Stimulated activated CD8-positive, alpha-beta memory T cell treated with anti-CD3 and anti-CD28 coated beads, Interleukin-2, amount 100 ng/mL, for 1 hour (primary cell): ENCODE data around the gene GNAI3.

ENCODE experiments used
- DNase-seq, 2 donors: peaks; one replicate each; pipeline ENCODE4 v3.0.0-alpha.2; 2020; ENCODE audit warnings: low read depth in 2 of 2

GNAI3 gene

DNA sequence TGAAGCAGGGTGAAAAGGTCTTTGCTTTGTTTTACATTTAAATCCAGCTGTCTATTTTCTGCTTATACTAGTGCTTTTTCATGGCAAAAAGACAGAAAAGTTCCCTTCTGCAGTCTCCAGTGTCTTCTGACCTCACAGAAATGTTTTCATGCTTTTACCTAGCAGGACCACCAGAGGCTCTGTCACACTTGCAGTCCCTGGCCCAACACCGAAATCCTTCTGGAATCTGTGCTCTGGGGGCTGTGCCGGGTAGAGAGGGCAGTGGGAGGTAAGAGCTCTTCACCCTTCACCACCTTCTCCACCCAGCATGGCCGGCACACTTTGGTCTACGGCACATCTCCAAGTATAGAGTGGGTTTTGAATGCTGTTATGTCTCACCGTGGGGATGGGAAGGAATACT lies 50.2 kb downstream of the GNAI3 start:
- DNase-seq = no peak

DNA sequence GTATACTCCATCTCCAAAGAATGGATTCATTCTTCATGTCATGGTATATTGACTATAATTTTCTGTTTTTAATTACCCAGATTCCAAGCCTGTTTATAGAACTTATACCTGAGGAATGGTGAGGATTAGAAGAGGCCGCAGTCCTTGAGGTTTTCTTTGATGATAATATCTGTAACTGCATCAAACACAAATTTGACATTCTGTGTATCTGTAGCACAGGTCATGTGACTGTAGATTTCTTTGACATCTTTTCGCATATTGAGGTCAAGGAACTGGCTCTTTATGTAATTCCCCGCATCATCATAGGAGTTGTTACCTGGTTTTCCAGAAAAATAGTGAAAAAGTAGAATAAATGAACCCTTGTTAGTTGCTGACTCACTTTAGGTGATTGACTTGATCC lies 54.8 kb downstream of the GNAI3 start:
- no peak for DNase-seq

DNA sequence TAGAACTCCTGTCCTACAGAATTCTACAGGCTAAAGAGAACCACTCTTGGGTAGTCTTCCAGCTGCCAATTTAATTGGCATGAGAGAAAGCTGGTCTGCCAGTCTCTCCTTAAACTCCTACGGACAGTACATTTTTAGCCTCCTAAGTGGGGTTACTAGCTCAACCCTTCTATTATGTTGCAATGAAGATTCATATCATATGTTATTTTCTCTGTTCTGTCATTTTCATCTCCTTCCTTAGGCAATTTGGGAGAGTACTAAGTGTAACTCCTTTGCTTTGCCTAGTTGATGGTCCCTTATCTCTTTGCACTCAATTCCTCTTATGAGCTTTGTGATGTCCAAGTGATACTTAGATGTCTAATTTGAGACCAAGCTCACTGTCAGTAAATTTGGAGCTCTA lies 57.0 kb downstream of the GNAI3 start:
- no peak for DNase-seq

DNA sequence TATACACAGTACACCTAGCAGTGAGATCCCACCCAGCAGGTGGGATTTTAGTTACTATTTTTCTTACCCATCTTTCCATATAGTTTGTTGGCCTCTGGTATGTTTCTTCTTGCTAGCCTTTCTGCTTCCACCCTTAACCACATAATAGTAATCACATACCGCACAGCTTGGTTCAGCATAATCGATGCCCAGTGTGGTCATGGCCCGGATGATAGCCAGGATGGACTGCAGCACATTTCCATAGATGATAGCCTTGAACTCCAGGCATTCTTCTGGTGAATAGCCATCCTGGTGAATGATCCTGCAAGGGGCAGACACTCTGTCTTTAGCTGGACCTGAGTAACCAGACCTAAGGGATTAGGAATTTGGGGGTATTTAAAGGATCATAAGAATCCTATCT lies 61.5 kb downstream of the GNAI3 start:
- no peak for DNase-seq

DNA sequence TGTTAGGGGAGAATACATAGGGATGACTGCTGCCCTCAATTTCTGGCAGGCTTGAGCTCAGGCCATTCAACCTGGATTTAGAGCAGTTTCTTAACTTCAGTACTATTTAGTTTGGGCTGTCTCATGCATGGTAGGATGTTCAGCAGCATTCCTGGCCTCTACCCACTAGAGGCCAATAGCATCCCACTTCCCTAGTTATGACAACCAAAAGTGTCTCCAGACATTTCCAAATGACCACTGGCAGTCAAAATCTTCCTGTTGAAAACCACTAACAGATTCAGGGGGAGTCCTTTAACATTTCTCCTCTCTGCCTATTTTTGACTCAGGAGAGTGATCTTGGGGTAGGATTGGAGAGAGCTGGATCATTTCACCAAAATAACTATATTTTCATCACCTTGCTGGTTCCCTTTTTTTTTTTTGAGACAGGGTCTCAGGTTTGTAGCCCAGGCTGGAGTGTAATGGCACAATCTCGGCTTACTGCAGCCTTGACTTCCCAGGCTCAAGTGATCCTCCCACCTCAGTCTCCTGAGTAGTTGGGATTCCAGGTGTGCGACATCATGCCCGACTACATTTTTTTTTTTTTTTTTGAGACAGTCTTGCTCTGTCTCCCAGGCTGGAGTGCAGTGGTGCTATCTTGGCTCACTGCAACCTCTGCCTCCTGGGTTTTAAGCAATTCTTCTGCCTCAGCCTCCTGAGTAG lies 62.3 kb downstream of the GNAI3 start:
- DNase-seq = no peak

DNA sequence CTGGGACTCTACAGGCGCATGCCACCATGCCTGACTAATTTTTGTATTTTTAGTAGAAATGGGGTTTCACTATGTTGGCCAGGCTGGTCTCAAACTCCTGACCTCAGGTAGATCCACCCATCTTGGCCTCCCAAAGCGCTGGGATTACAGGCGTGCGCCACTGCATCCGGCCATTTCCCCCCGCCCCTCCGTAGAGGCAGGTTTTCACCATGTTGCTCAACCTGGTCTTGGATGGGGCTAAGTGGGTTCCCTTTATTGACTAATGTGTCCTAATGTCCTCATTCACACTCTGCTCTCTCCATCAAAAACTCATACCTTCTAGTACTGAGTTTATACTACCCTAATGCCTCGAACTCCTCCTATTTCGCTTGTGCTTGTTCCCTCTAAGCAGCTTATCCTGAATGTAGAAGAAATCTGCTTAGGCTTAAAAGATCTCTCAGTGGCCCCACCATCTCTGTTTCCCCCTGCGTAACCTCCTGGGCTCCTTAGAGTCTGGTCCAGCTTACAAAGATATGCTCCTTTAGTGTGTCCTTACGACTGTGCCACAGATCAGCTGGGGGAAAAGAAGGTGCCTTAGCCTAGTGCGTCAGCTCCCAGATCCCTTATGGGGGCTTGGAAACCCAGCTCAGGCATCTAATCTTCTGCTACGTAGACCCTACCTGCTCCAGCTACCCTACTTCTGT lies 63.0 kb downstream of the GNAI3 start:
- DNase-seq = no peak

DNA sequence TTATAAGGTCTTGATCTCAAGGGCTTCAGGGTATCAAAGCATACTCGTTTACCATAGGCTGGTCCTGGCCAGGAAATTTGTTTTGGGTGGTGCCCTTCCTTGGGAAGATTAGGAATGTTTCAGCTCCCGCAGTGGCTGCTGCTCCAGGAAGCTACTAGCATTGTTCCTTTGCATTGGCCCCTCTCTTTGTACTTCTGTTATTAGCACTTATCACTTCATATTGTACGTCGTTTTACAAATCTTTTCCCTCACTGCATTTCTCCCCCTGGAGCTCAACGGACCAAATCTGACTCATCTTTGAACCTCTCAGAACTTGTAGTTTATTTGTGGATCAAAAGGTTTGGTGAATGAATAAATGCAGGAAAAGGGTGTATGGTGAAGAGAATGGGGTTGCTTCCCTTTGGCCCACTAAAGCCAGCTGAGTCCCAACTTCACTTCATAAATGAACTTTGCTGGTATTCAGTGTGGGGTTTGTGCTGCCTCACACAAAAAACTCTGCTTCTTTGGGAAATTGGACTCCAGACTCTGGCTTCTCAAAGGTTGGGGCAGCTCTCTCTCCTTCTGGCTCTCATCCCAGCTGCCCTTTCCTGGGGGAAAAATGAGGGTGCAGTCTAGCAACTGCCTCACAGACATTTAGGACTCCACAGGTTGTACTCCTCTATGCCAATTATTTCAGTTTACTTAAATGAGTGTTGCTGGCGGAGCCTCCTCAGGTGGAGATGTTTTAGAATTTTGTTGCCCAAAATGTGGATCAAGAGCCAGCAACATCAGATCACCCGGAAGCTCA lies 65.1 kb downstream of the GNAI3 start:
- DNase-seq = no peak

DNA sequence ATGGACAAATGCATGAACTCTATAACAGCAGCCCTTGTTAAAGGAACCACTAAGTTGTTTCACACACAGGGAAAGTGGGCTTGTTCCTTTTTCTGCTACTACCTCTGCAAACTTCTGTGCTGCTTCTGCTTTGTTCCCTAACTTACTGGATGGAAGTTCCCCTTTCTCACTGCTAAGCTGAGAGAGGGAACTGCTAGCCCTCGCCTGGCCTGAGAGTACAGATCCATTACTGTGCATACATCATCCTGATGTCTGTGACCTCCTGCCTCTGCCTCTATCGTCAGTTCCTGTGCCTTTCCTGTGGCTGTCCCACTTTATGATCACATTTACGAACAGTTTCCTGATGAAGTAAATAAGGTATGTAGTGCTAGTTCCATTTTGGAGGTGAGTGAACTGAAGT lies 67.5 kb downstream of the GNAI3 start:
- DNase-seq = no peak

DNA sequence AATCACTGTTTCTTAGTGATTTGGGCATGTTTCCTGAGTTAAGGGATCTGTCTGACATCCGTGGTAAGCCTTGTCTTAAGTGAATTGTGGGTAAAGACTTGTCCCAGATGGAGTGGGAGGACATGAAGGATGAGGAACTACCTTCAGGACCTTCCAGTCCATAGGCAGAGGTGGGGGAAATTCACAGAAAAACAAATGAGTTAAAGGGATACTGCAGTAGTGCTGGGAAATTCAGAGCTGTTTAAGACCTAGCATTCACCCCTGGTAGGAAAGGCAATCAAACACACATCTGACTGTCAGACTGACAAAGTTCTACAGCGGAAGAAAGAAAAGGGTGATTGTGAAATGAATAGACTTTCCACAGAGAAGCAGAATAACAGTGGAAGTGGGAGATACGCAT lies 68.0 kb downstream of the GNAI3 start:
- no peak for DNase-seq

DNA sequence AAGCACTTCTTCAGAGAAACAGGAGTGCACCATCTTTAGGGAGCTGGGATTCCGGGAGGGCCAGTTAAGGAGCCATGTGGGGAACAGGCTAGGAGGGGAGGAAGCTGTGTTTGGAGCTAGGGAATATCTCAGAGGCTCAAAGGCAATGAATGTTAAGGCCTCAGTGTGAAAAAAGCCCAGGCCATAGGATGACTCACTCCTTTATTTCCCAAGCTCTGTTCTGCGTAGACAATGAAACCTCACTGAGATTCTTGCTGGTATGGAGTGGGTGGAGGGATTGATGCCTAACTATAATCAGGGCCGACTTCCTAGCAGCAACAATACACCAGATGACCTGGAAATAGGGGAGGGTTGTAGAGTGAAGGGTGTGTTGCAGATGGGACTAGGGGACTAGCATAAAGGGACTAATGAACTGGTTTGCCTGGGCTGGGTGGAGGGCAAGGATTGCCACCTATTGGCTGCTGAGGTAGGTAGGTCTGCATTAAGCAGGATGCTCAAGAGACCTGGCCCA lies 68.9 kb downstream of the GNAI3 start:
- no peak for DNase-seq

DNA sequence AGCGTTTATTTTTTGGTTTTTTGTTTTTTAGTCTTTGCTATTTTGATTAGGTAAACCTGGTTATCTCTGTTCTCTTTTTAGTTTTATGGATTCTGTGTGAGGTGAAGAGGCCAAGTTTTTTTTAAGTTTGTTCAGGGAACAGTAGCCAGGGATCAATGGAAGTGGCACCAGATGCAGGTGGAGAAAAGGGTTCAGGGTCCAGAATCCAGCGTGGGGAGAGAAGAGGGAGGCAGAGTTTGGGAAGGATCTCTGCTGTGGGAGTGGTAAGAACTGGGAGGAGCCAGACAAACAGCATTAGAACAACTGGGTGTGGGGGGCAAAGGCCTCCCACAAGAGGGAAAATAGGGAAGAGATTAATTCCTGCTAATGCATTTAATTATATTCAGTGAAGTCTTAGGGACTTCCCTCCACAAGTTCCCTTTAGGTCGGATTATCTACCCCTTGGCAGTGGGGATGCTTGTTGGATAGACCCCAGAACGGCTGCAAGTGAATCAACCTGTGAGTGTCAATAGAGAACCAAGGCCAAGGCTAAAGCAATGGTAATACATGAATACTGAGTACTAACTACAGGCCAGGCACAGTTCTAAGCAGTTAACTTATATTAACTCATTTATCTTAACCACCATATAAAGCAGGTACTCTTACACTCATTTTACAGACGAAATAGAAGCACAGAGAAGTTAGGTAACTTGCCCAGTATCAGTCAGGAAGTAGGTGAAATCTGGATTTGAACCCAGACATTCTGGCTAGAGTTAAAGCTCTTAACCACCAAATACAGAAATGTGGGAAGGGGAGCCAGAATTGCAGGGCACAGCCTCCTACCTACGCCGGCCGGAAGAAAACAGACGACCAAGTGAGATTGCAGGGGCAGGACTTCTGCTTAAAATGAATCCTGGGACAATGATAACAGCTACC lies 70.5 kb downstream of the GNAI3 start:
- no peak for DNase-seq

DNA sequence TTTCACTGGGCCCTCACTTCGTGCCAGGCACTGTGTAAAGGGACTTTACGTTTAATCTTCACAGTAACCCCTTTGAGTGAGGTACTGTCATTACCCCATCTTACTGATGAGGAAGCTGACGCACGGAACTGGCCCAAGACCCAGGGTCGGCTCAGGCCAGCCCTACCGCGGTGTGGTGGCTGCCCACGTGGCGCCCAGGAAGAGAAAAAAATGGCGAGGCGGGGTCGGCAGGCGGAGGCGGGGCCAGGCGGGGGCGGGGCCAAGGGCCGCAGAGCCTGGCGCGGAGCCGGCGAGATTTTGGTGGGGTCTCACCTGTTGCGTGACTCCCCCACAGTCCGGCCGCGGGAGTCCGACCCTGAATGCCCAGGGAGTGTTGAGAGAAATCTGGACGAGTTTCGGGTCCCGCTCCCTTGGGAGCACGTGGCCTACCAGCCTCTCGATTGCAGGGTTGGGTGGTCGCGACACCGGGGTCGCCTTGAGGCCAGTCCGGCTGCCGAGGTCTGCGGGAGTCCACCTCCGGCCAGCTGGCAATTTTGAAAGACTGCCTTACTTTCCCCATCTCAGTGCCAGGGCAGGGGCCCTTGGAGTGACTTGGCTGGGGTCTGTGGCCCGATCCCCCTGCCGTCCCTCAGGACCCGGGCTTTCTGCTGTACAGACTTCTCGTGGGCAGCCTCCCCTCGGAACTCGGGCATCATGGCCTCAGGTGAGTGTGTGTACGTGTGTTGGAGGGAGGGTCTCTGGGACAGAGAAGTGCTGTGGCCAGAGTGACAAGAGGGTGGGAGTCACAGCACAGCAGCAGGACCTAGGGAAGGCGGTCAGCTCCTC lies 71.4 kb downstream of the GNAI3 start, which contains the start of the genes AMPD2 and GNAT2:
AMPD2 (plus strand) TSS at position 262 of the 825 bp plus-strand sequence. CDS start 1,339 bp downstream, outside the sequence.
GNAT2 (minus strand) TSS at position 41 of the 825 bp plus-strand sequence. CDS start 6,746 bp downstream, outside the sequence.
- peak; percentile 43 to 49 for DNase-seq

DNA sequence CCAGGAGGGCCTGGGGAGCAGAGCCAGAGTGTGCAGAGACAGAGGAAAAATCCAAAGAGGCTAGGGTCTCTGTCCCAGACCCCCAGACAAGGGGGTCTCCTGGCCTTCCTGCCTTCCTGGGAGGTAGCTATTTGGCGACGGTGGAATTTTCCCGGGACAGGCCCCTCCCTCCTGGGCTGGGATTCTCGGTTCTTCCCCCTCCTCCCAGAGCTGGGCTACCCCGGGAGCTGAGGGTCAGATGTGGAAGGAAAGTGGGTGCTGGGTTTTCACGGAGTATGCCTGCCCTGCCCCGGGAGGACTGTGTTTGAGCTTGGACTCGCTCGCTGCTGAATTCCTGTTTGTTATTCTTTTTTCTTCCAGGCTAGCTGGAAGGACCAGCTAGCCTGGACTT lies 72.0 kb downstream of the GNAI3 start:
- DNase-seq = no peak

DNA sequence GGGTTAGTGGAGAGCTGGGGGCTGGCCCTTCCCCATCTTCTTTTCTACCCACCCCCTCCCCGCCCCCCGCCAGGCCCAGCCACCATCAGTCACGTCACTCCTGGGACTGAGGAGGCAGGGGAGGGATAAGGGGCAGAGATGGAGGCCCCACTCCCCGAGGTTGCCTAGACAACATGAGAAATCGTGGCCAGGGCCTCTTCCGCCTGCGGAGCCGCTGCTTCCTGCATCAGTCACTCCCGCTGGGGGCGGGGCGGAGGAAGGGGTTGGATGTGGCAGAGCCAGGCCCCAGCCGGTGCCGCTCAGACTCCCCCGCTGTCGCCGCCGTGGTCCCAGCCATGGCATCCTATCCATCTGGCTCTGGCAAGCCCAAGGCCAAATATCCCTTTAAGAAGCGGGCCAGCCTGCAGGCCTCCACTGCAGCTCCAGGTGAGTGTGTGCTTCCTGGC lies 72.4 kb downstream of the GNAI3 start:
- DNase-seq = peak; percentile 90 to 94

DNA sequence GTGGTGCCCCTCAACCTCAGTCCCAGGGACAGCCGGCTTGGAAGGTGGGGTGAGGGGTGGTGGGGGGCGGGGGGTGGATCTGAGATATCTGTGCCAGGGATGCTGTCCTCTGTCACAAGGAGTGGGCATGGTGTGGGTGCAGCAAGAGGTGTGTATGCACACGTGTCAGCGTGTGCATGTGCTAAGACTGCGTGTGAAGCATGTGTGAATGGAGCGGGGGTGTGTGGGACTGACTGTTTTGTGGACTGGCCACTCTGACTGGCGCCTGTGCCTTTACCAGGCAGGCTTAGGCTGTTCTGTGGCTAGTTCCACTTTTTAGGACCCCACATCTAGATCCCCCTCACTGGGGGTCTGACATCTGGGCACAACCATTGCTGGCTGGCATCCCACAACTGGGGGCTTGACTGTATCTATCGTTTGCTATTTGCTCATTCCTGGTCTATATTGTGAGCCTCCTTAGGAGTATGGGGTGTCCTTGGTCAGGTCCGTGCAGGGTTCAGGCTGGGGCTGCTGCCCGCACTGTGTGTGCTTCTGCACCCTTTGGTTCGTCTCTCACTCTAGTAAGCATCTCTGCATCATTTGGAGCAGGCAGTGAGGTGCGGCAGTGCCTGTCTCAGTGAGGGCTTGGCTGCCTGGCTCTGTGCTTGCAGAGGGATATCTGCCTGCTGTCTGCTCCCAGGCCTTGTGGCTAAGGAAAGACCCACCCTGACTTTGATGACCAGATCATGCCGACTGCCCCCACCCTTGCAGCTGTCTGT lies 73.1 kb downstream of the GNAI3 start:
- no peak for DNase-seq

DNA sequence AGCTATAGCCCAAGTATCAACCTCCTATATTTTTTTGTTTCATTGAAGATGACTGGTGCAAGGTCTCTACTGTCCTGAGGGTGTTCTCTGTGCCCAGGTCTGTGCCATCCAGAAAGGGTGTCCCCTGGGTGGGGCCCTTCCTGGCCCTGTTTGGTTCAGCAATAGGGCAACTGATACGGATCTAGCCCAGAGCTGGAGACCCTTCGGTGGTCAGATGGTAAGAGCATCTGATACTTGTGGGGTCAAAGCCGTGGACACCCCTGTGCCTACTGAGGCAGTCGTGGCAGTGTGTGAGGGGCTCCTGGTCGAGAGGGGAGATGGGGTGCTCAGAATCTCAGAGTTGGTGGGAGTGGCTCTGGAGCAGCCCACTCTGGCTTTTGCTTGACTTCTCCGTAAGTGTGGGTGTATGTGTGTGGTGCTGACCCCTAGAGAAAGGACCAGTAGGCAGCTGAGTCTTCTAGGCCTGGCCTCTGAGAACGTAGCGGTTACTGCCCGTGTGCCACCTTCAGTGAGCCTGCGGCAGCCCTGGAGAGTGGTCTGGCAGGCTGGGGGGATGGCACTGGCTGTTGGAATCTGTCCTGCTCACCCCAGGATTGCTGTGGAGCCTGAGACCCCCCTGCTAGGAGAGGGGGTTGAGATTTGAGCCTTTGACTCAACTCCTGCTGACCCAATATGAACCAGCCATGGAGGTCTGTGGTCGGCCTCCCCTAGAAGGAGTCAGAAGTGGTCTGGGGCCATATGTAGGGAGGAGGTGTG lies 73.9 kb downstream of the GNAI3 start:
- no peak for DNase-seq

DNA sequence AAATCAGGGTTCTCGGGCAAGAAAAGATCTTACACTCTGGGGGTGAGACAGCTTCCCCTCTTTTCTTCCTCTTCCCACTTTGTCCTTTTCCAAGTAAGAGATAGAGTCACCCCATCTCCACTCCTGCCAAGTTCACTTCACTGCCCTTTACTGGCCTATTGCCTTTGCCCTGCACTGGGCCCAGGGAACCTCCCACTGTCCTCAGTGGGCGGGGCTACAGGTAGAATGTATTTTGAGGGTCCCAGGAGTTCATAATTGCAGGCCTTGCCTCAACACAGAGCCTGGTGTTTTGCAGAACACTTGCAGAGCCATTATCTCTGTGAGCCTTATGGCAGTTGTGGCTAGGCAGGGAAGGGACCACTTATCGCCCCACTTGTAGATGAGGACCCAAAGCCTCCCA lies 74.5 kb downstream of the GNAI3 start:
- no peak for DNase-seq

DNA sequence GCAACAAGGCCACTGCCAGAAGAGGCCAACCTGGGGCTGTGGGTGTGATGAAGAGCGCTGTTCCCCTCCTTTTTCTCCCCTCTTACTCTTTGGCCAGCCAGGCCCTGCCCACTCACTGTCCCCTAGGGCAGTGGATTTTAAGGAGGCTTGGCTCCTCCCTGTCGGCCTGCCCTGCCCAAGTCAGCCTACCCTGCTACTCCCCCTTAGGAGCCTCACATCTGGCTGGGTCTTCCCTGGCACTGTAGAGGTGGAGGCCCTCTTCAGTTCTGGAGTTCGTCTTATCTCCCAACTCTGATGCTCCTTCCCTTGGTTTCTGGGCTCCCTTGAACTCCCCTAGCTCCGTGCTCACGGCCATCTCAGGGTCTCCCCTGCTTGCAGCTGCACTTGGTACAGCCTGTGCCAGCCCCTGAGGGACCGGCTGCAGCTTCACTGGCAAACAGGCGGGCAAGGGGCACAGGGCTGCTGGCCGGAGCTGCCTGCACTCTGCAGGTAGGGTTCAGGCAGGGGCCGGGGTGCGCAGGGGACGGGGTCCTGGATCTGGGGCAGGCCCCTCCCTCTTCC lies 75.3 kb downstream of the GNAI3 start:
- no peak for DNase-seq
